Thoracic aorta (tissue), 2 donors: ENCODE measurements around the gene CA14. TPM values are rescaled to one million over a fixed set of nuclear protein-coding genes. Genes with fewer than 3 reads are reported as not detected.
A peak's percentile ranks its signal among the peaks of the same experiment; 100 is the strongest.
"Not testable (repeated sequence)": the region's sequence is repeated elsewhere in the genome, so short reads cannot be mapped to it uniquely, and the experiment has no call there.

Source experiments
- ATAC-seq: fragments of 150-250 bp; one replicate; pipeline ENCODE4 v1.8.0; 2017; ENCODE audit warnings: low read depth; ENCODE audit not compliant: insufficient number of reproducible peaks, low FRiP score
- DNase-seq: peaks from one replicate; pipeline ENCODE4 v3.0.0-alpha.2; 2020; ENCODE audit warnings: low spot score
- H3K27ac ChIP-seq, 2 donors: fragments of 200-600 bp; sonication (generic); 1 replicate in 1 of 2; 2 replicates in 1 of 2; pipeline ENCODE4 v1.5.1; 2016; ENCODE audit warnings: mild to moderate bottlenecking in 2 of 2, moderate library complexity in 2 of 2
- H3K27me3 ChIP-seq: fragments of 200-600 bp; sonication (generic); replicated peaks from 2 replicates; pipeline ENCODE4 v1.6.0; 2016; ENCODE audit warnings: mild to moderate bottlenecking; ENCODE audit not compliant: insufficient read depth
- H3K36me3 ChIP-seq: fragments of 200-600 bp; sonication (generic); one replicate; pipeline ENCODE4 v1.5.1; 2016
- H3K4me1 ChIP-seq, 2 donors: fragments of 200-600 bp; sonication (generic); 1 replicate in 1 of 2; 2 replicates in 1 of 2; pipeline versions ENCODE4 v1.5.1 to v1.6.0; 2016; ENCODE audit warnings: low read depth in 2 of 2, mild to moderate bottlenecking in 1 of 2; ENCODE audit not compliant: control insufficient read depth in 1 of 2
- H3K4me3 ChIP-seq: fragments of 200-600 bp; sonication (generic); 2 replicates; pipeline ENCODE4 v1.5.1; 2016; ENCODE audit warnings: mild to moderate bottlenecking
- H3K9me3 ChIP-seq: fragments of 200-600 bp; sonication (generic); 2 replicates; pipeline ENCODE4 v1.5.1; 2016
- total RNA-seq, 2 donors: library from RNA; depleted of rRNA; stranded (reverse); fragments of >200 nt; gene quantifications; one replicate each; pipeline versions ENCODE4 v1.1.0 to v1.2.3, GENCODE V29; 2016
- TF ChIP-seq, protein P1 (sequence below): fragments of 200-600 bp; sonication (generic); IDR thresholded peaks from one replicate; pipeline ENCODE4 v1.5.1; 2019; ENCODE audit warnings: antibody characterized with exemption

The CA14 gene
- total RNA-seq, 2 donors from 2014 or later = not detected

DNA sequence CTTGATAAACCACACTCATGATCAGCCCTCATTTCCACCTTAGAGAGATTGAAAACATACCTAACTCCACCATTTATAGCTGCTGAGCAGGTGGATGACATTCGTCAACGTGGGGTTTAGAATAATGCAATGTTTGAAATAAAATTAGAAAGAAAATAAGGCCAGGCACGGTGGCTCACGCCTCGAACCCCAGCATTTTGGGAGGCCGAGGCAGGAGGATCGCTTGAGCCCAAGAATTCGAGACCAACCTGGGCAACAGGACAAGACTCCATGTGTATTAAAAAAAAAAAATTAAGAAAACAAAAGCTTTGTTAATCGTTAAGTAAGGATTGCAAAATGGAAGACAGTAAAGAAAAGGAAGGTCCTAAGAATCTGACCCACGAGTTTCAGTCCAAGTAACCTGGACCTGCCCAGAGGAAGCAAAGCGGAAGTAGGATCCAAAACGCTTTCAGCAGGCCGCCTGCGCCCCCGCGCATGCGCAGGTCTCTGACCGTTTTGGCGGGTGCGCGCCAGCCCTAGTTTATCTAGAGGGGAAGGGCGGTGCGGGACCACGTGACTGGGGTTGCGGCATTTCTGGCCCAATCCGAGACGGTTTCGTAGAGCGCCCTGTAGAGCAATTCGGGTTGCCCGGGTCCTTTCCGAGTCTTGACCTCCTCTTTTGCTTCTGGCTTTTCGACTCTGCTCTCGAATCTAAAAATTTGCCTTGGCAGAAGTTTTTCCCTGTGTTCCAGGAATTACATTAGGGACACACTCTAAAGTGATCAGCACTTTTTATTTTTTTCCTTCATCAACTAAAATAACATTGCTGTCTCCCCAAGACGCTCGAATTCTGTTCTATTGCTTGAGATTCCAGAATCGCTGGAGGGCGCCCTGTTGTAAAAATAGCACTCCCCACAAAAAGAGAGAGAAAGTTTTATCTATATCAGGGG is 44.1 kb upstream of the CA14 start:
- H3K4me1 ChIP-seq = peaks cover 0 to 4% of the 10 kb centered on the region in 2 donors
- peak overlapping the region; percentile 70 for H3K4me3 ChIP-seq
- H3K27ac ChIP-seq = peak overlapping the region; percentile 76 to 82
- no peaks in the 10 kb centered on the region for H3K36me3 ChIP-seq
- no peaks in the 10 kb centered on the region for H3K27me3 ChIP-seq
- TF ChIP-seq, protein P1, sequence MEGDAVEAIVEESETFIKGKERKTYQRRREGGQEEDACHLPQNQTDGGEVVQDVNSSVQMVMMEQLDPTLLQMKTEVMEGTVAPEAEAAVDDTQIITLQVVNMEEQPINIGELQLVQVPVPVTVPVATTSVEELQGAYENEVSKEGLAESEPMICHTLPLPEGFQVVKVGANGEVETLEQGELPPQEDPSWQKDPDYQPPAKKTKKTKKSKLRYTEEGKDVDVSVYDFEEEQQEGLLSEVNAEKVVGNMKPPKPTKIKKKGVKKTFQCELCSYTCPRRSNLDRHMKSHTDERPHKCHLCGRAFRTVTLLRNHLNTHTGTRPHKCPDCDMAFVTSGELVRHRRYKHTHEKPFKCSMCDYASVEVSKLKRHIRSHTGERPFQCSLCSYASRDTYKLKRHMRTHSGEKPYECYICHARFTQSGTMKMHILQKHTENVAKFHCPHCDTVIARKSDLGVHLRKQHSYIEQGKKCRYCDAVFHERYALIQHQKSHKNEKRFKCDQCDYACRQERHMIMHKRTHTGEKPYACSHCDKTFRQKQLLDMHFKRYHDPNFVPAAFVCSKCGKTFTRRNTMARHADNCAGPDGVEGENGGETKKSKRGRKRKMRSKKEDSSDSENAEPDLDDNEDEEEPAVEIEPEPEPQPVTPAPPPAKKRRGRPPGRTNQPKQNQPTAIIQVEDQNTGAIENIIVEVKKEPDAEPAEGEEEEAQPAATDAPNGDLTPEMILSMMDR = peak; percentile 18
- DNase-seq (peak; percentile 80), ATAC-seq (peak; percentile 87)
- no peaks in the 10 kb centered on the region for H3K9me3 ChIP-seq

DNA sequence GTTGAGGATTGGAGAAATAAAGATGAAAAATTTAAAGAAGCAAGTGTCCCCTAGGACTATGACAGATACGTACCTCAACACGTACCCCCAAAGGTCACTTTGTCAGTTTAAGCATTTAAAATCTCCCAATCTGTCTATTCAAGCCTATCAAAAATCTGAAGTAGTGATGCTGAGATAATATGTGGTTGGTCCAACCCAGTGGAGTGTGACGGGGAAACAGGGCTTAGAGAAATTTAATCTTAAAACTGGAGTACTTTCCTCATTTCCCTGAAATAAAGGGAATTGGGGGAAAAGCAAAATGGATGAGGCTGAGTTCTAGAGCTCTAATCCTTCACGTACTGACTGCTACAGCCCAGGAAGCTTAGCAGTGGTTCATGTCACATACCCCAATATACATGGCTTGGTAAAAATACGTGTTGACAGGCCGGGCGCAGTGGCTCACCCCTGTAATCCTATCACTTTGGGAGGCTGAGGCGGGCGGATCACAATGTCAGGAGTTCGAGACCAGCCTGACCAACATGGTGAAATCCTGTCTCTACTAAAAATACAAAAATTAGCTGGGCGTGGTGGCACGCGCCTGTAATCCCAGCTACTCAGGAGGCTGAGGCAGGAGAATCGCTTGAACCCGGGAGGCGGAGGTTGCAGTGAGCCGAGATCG is 43.3 kb upstream of the CA14 start:
- not testable (repeated sequence) for H3K36me3 ChIP-seq, H3K27me3 ChIP-seq, DNase-seq, H3K4me1 ChIP-seq, ATAC-seq, H3K9me3 ChIP-seq
- Histone ChIP-seq H3K27ac (peak overlapping the region; percentile 76 to 82), H3K4me3 (peak overlapping the region; percentile 70)
- TF ChIP-seq, protein P1 = peak; percentile 6

DNA sequence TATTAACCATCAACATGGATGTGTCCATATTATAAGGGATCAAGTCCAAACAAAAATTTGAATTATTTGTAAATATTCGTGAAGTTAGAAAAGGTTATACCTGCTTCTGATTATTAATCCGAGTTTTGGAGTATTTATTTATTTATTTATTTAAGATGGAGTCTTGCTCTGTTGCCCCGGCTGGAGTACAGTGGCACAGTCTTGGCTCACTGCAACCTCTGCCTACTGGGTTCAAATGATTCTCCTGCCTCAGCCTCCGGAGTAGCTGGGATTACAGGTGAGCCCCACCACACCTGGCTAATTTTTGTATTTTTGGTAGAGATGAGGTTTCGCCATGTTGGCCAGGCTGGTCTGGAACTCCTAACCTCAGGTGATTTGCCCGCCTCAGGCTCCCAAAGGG is 41.7 kb upstream of the CA14 start:
- not testable (repeated sequence) for H3K27me3 ChIP-seq, DNase-seq, H3K4me3 ChIP-seq, H3K36me3 ChIP-seq, H3K27ac ChIP-seq, H3K4me1 ChIP-seq, ATAC-seq, H3K9me3 ChIP-seq

DNA sequence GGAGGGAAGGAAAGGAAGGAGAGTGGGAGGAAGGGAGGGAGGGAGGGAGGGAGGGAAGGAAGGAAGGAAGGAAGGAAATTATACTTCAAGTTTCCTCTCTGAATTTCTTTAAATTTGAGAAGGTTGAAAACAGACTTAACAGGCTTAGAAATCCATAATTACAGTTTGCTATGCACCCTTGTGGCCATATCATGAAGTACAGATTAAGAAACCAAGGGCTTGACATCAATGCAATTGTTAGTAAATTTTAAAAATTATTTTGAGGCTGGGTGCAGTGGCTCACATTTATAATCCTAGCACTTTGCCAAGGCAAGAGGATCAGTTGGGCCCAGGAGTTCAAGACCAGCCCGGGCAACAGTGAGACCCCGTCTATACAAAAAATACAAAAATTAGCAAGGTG is 36.0 kb upstream of the CA14 start:
- DNase-seq (no peak), ATAC-seq (no peak)
- Histone ChIP-seq H3K4me3 (no peak overlapping the region), H3K27me3 (no peaks in the 10 kb centered on the region), H3K4me1 (no peaks in the 10 kb centered on the region), H3K9me3 (no peaks in the 10 kb centered on the region), H3K36me3 (peaks cover 22% of the 10 kb centered on the region), H3K27ac (no peak overlapping the region)
- TF ChIP-seq, protein P1 = peak; percentile 53

DNA sequence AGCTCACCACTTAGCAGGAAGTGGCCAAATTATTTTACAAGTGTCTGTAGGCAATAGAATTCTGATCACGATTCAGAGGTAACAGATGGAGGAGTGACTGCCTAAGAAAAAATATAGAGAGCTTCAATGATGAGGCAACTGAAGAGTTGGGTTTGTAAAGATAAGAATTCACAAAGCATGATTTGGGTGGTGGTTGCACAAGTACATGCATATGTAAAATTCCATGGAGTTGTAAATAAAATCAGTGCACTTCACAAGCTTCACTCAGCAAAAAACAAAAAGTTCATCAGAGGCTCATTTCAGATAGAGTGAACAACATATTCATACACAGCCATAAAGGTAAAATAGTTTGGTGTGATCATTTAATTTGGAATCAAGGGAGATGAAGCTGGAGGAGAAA is 32.6 kb upstream of the CA14 start:
- Histone ChIP-seq H3K4me1 (no peaks in the 10 kb centered on the region), H3K36me3 (peaks cover 36% of the 10 kb centered on the region), H3K27me3 (no peaks in the 10 kb centered on the region), H3K4me3 (no peak overlapping the region), H3K27ac (no peak overlapping the region), H3K9me3 (no peaks in the 10 kb centered on the region)
- DNase-seq (no peak), ATAC-seq (no peak)
- TF ChIP-seq, protein P1 = no peak
